WTC11 (cell line): ENCODE data around the gene CENPV. TPM values are rescaled to one million over a fixed set of nuclear protein-coding genes. Genes with fewer than 3 reads are reported as not detected.

ENCODE experiments used
- ATAC-seq: fragments of 200-7000 bp; cut with Tn5 transposase; 2 replicates; pipeline ENCODE4 v1.10.0; 2021; ENCODE audit warnings: mild to moderate bottlenecking, moderate library complexity
- CTCF ChIA-PET: fragments of 300-600 bp; sonication (Branson Sonifier 250); formaldehyde crosslinking; loops from one replicate; lab custom pipeline; 2021; ENCODE audit warnings: antibody characterized with exemption; lab: Charles Lee
- POLR2A ChIA-PET: fragments of 350-600 bp; sonication (Branson Sonifier 250); formaldehyde crosslinking; loops from one replicate; lab custom pipeline; 2021; ENCODE audit warnings: antibody characterized with exemption; lab: Charles Lee
- DNase-seq: peaks from one replicate; pipeline ENCODE4 v3.0.0; 2021; ENCODE audit warnings: low spot score
- H3K27ac Mint-ChIP-seq: 2 replicates; pipeline ENCODE4 v1.8.0; 2021; ENCODE audit warnings: mixed read lengths
- H3K27me3 Mint-ChIP-seq: 2 replicates; pipeline ENCODE4 v1.8.0; 2021; ENCODE audit warnings: low read depth, mild to moderate bottlenecking, moderate library complexity, mixed read lengths
- H3K36me3 Mint-ChIP-seq: 2 replicates; pipeline ENCODE4 v1.8.0; 2021; ENCODE audit warnings: mixed read lengths
- H3K4me1 Mint-ChIP-seq: 2 replicates; pipeline ENCODE4 v1.8.0; 2022; ENCODE audit warnings: mixed read lengths
- H3K4me3 Mint-ChIP-seq: 2 replicates; pipeline ENCODE4 v1.8.0; 2021; ENCODE audit warnings: mild to moderate bottlenecking, moderate library complexity, mixed read lengths
- H3K9me3 Mint-ChIP-seq: 2 replicates; pipeline ENCODE4 v1.8.0; 2021; ENCODE audit warnings: mixed read lengths
- ELF4 ChIP-seq: sonication (generic); formaldehyde crosslinking; IDR thresholded peaks from 2 replicates; pipeline ENCODE4 v1.8.1; 2022; ENCODE audit warnings: low read depth, mild to moderate bottlenecking, moderate library complexity, missing genetic modification reagents
- FOXJ3 ChIP-seq: sonication (generic); formaldehyde crosslinking; IDR thresholded peaks from 2 replicates; pipeline ENCODE4 v1.9.0; 2021; ENCODE audit warnings: missing genetic modification reagents, mild to moderate bottlenecking, borderline replicate concordance
- IRF2 ChIP-seq: sonication (generic); formaldehyde crosslinking; IDR thresholded peaks from 2 replicates; pipeline ENCODE4 v1.8.0; 2022; ENCODE audit warnings: low read depth, missing genetic modification reagents, borderline replicate concordance
- NFE2L1 ChIP-seq: sonication (generic); formaldehyde crosslinking; IDR thresholded peaks from 2 replicates; pipeline ENCODE4 v1.8.1; 2023; ENCODE audit warnings: missing genetic modification reagents
- NR3C1 ChIP-seq: sonication (generic); formaldehyde crosslinking; conservative IDR thresholded peaks from 2 replicates; pipeline ENCODE4 v1.8.1; 2023; ENCODE audit warnings: low read depth, mild to moderate bottlenecking, missing genetic modification reagents
- RORB ChIP-seq: fragments of 250-450 bp; sonication (Bioruptor Pico); IDR thresholded peaks from 2 replicates; pipeline ENCODE4 v1.9.0; 2021; ENCODE audit warnings: mild to moderate bottlenecking
- SOX15 ChIP-seq: fragments of 250-450 bp; sonication (Bioruptor Pico); IDR thresholded peaks from 2 replicates; pipeline ENCODE4 v1.9.0; 2021; ENCODE audit warnings: mild to moderate bottlenecking
- TP53 ChIP-seq: sonication (generic); formaldehyde crosslinking; IDR thresholded peaks from 2 replicates; pipeline ENCODE4 v1.8.1; 2023; ENCODE audit warnings: mild to moderate bottlenecking, missing genetic modification reagents
- ZNF121 ChIP-seq: sonication (generic); formaldehyde crosslinking; IDR thresholded peaks from 2 replicates; pipeline ENCODE4 v1.8.0; 2023; ENCODE audit warnings: missing genetic modification reagents
- ZNF263 ChIP-seq: sonication (generic); formaldehyde crosslinking; IDR thresholded peaks from 2 replicates; pipeline ENCODE4 v1.8.1; 2022; ENCODE audit warnings: low read depth, mild to moderate bottlenecking, moderate library complexity, missing genetic modification reagents
- total RNA-seq: library from RNA; stranded (reverse); gene quantifications from 3 replicates; pipeline ENCODE4 v1.2.3, GENCODE V29; 2021
- TF ChIP-seq, protein P1 (sequence below): sonication (generic); formaldehyde crosslinking; IDR thresholded peaks from 2 replicates; pipeline ENCODE4 v1.8.1; 2022; ENCODE audit warnings: missing genetic modification reagents, borderline replicate concordance
- TF ChIP-seq, protein P2 (sequence below): sonication (generic); formaldehyde crosslinking; IDR thresholded peaks from 2 replicates; pipeline ENCODE4 v1.8.0; 2022; ENCODE audit warnings: mild to moderate bottlenecking, missing genetic modification reagents
- TF ChIP-seq, protein P3 (sequence below): sonication (generic); formaldehyde crosslinking; IDR thresholded peaks from 2 replicates; pipeline ENCODE4 v1.8.1; 2023; ENCODE audit warnings: mild to moderate bottlenecking, missing genetic modification reagents, borderline replicate concordance
- TF ChIP-seq, protein P4 (sequence below): sonication (generic); formaldehyde crosslinking; IDR thresholded peaks from 2 replicates; pipeline ENCODE4 v1.8.1; 2023; ENCODE audit warnings: mild to moderate bottlenecking, missing genetic modification reagents, moderate library complexity
- TF ChIP-seq, protein P5 (sequence below): sonication (generic); formaldehyde crosslinking; IDR thresholded peaks from 2 replicates; pipeline ENCODE4 v1.8.0; 2023; ENCODE audit warnings: mild to moderate bottlenecking, missing genetic modification reagents
- TF ChIP-seq, protein P6 (sequence below): sonication (generic); formaldehyde crosslinking; IDR thresholded peaks from 2 replicates; pipeline ENCODE4 v1.8.1; 2023; ENCODE audit warnings: mild to moderate bottlenecking, missing genetic modification reagents

CENPV gene
- total RNA-seq, 1 experiment from 2014 or later, result 152 TPM

DNA sequence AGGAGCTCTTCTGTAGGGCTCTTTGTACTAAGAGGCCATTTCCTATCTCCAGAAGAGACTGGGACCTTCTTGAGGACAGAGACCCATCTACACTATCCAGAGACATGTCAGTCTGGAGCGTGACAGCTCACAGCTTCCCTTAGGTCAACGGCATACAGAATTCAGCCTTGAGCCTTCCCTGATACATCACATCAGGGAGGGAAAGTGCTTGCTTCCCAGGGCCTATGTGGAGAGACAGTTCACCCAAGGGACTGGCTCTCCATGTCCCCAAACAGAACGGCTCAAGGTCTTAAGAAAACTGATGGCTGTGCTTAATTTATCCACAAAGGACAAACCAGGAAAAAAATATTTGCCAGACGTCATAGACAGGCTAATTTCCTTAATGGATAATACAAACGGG lies 7.7 kb downstream of the CENPV start (continued):
- TF ChIP-seq, protein P1, sequence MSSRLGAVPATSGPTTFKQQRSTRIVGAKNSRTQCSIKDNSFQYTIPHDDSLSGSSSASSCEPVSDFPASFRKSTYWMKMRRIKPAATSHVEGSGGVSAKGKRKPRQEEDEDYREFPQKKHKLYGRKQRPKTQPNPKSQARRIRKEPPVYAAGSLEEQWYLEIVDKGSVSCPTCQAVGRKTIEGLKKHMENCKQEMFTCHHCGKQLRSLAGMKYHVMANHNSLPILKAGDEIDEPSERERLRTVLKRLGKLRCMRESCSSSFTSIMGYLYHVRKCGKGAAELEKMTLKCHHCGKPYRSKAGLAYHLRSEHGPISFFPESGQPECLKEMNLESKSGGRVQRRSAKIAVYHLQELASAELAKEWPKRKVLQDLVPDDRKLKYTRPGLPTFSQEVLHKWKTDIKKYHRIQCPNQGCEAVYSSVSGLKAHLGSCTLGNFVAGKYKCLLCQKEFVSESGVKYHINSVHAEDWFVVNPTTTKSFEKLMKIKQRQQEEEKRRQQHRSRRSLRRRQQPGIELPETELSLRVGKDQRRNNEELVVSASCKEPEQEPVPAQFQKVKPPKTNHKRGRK (CRISPR knock-in tag), result no peak
- TF ChIP-seq ZNF121 (no peak), SOX15 (no peak), NFE2L1 (CRISPR knock-in tag) (no peak), FOXJ3 (CRISPR knock-in tag) (no peak), IRF2 (CRISPR knock-in tag) (no peak), TP53 (no peak), RORB (CRISPR knock-in tag) (no peak)
- TF ChIP-seq, protein P2, sequence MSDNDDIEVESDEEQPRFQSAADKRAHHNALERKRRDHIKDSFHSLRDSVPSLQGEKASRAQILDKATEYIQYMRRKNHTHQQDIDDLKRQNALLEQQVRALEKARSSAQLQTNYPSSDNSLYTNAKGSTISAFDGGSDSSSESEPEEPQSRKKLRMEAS, result no peak

DNA sequence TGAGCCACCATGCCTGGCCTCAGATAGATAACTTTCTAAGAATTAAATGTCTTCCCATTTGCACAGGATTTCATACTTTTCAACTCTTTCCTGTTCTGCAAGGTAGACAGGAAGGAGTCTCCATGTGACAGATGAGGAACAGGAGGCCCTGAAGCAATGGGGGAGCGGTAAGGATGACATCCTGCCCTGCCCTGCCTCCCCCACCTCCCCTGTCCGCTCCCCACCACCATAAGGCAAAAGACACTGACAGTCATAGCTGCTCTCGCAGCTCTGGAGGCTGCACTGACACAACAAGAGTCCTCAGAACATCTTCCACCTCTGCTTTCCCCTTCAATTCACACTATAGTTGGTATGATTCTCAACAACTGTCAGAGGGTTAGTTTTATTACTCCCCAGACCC lies 9.7 kb downstream of the CENPV start:
- H3K36me3 Mint-ChIP-seq, result peaks cover 42% of the 10 kb centered on the region
- TF ChIP-seq, protein P3, sequence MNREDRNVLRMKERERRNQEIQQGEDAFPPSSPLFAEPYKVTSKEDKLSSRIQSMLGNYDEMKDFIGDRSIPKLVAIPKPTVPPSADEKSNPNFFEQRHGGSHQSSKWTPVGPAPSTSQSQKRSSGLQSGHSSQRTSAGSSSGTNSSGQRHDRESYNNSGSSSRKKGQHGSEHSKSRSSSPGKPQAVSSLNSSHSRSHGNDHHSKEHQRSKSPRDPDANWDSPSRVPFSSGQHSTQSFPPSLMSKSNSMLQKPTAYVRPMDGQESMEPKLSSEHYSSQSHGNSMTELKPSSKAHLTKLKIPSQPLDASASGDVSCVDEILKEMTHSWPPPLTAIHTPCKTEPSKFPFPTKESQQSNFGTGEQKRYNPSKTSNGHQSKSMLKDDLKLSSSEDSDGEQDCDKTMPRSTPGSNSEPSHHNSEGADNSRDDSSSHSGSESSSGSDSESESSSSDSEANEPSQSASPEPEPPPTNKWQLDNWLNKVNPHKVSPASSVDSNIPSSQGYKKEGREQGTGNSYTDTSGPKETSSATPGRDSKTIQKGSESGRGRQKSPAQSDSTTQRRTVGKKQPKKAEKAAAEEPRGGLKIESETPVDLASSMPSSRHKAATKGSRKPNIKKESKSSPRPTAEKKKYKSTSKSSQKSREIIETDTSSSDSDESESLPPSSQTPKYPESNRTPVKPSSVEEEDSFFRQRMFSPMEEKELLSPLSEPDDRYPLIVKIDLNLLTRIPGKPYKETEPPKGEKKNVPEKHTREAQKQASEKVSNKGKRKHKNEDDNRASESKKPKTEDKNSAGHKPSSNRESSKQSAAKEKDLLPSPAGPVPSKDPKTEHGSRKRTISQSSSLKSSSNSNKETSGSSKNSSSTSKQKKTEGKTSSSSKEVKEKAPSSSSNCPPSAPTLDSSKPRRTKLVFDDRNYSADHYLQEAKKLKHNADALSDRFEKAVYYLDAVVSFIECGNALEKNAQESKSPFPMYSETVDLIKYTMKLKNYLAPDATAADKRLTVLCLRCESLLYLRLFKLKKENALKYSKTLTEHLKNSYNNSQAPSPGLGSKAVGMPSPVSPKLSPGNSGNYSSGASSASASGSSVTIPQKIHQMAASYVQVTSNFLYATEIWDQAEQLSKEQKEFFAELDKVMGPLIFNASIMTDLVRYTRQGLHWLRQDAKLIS (CRISPR knock-in tag), result no peak
- TF ChIP-seq, protein P4, sequence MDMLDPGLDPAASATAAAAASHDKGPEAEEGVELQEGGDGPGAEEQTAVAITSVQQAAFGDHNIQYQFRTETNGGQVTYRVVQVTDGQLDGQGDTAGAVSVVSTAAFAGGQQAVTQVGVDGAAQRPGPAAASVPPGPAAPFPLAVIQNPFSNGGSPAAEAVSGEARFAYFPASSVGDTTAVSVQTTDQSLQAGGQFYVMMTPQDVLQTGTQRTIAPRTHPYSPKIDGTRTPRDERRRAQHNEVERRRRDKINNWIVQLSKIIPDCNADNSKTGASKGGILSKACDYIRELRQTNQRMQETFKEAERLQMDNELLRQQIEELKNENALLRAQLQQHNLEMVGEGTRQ (CRISPR knock-in tag), result no peak
- TF ChIP-seq, protein P5, sequence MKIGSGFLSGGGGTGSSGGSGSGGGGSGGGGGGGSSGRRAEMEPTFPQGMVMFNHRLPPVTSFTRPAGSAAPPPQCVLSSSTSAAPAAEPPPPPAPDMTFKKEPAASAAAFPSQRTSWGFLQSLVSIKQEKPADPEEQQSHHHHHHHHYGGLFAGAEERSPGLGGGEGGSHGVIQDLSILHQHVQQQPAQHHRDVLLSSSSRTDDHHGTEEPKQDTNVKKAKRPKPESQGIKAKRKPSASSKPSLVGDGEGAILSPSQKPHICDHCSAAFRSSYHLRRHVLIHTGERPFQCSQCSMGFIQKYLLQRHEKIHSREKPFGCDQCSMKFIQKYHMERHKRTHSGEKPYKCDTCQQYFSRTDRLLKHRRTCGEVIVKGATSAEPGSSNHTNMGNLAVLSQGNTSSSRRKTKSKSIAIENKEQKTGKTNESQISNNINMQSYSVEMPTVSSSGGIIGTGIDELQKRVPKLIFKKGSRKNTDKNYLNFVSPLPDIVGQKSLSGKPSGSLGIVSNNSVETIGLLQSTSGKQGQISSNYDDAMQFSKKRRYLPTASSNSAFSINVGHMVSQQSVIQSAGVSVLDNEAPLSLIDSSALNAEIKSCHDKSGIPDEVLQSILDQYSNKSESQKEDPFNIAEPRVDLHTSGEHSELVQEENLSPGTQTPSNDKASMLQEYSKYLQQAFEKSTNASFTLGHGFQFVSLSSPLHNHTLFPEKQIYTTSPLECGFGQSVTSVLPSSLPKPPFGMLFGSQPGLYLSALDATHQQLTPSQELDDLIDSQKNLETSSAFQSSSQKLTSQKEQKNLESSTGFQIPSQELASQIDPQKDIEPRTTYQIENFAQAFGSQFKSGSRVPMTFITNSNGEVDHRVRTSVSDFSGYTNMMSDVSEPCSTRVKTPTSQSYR (CRISPR knock-in tag), result no peak
- TF ChIP-seq ELF4 (CRISPR knock-in tag) (no peak), ZNF263 (no peak), NR3C1 (CRISPR knock-in tag) (no peak)
- TF ChIP-seq, protein P6, sequence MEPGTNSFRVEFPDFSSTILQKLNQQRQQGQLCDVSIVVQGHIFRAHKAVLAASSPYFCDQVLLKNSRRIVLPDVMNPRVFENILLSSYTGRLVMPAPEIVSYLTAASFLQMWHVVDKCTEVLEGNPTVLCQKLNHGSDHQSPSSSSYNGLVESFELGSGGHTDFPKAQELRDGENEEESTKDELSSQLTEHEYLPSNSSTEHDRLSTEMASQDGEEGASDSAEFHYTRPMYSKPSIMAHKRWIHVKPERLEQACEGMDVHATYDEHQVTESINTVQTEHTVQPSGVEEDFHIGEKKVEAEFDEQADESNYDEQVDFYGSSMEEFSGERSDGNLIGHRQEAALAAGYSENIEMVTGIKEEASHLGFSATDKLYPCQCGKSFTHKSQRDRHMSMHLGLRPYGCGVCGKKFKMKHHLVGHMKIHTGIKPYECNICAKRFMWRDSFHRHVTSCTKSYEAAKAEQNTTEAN, result no peak
- TF ChIP-seq, all 79 proteins: peak for 0
- ATAC-seq (no peak), DNase-seq (no peak)
- Mint-ChIP-seq H3K9me3 (no peaks in the 10 kb centered on the region), H3K4me3 (no peak overlapping the region), H3K27ac (no peak overlapping the region), H3K4me1 (no peaks in the 10 kb centered on the region), H3K27me3 (no peaks in the 10 kb centered on the region)
- POLR2A ChIA-PET, result no interaction called here
- CTCF ChIA-PET, result no interaction called here
